AG09319 (cell line): Measurements from ENCODE around the gene KPNA1.
A peak's percentile ranks its signal among the peaks of the same experiment; 100 is the strongest.

Experiments
- DNase-seq: peaks from one replicate; pipeline ENCODE4 v3.0.0-alpha.2; 2010; ENCODE audit warnings: low read depth; ENCODE audit errors: extremely low read depth
- TF ChIP-seq, protein P1 (sequence below): IDR thresholded peaks from 2 replicates; pipeline ENCODE4 v1.5.1; 2011; ENCODE audit warnings: low read depth, mild to moderate bottlenecking, inconsistent platforms, low read length, moderate library complexity

The KPNA1 gene

DNA sequence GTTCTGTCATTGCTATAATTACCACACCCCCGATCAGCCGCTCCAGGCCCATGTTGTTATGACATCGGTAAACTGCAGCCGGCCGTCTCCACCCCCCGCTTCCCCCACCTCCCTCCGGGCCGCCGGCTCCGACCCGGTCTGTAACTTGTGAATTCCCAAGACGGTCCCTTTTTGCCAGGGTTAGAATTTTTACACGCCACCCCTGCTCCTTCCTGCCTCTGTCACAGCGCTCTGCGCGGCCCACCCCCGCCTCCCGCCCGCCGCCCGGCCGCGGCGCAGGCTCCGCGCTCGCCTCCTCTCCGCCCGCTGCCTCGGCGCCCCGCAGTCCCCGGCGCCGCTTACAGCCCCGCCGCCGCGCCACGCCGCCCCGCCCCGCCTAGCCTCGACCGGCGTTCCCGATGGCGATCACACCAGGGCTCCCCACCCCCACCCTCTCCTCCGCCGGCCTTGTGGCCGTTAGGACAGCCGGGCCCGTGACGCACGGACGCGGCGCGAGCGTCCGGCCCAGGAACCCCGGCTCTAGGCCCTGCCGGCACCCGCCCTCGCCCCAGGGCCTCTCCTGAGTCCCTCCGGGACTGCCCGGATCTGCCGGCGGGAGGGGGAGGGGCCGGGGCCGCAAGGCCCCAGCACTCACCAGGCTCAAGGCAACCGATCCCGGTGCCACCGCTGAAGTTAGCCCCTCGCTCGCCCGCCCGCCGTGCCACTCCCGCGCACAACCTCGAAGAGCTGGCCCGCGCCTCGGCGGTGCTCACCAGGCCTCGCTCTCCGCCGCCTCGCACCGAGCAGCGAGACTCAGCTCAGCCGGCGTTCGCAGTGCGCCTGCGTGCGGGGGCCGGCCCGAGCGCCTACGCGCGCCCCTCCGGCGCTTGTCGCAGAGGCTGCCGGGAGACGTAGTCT, at the start of gene KPNA1:
Gene KPNA1, minus strand, starts transcription at position 817 of the 897 bp plus-strand sequence. CDS start 18,374 bp downstream, outside the sequence.
- DNase-seq: peak; percentile 66
- TF ChIP-seq, protein P1, sequence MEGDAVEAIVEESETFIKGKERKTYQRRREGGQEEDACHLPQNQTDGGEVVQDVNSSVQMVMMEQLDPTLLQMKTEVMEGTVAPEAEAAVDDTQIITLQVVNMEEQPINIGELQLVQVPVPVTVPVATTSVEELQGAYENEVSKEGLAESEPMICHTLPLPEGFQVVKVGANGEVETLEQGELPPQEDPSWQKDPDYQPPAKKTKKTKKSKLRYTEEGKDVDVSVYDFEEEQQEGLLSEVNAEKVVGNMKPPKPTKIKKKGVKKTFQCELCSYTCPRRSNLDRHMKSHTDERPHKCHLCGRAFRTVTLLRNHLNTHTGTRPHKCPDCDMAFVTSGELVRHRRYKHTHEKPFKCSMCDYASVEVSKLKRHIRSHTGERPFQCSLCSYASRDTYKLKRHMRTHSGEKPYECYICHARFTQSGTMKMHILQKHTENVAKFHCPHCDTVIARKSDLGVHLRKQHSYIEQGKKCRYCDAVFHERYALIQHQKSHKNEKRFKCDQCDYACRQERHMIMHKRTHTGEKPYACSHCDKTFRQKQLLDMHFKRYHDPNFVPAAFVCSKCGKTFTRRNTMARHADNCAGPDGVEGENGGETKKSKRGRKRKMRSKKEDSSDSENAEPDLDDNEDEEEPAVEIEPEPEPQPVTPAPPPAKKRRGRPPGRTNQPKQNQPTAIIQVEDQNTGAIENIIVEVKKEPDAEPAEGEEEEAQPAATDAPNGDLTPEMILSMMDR: no peak

- TF ChIP-seq, protein P1: no peak
- DNase-seq: peak; percentile 47
These were observed 49.6 kb upstream of the KPNA1 start, which contains the start of the genes DTX3L and PARP9 for GRCh38 chr3:122564155-122564912. TSS of gene DTX3L (plus strand) at chr3:122564338. CDS start at chr3:122564427, 89 bp downstream. TSS of gene PARP9 (minus strand) at chr3:122564300. CDS start at chr3:122559620, 4,680 bp downstream.

- TF ChIP-seq, protein P1: no peak
- no peak for DNase-seq
These were observed 48.9 kb upstream of the KPNA1 start for GRCh38 chr3:122563717-122564025.

- DNase-seq: no peak
- TF ChIP-seq, protein P1: no peak
These were observed 48.4 kb upstream of the KPNA1 start for GRCh38 chr3:122562923-122563716.

- TF ChIP-seq, protein P1: peak; percentile 57
- DNase-seq: no peak
These were observed 45.9 kb upstream of the KPNA1 start for GRCh38 chr3:122560680-122561079.

GRCh38 chr3:122559906-122560305, 45.2 kb upstream of the KPNA1 start:
- TF ChIP-seq, protein P1: no peak
- DNase-seq: no peak
